Ishikawa (cell line): ENCODE results near the gene PTCD2.

Experiments used
- EP300 ChIP-seq: IDR thresholded peaks from 2 replicates; pipeline ENCODE4 v1.6.1; 2012; ENCODE audit warnings: borderline replicate concordance
- FOXM1 ChIP-seq: IDR thresholded peaks from 2 replicates; pipeline ENCODE4 v1.6.1; 2012; ENCODE audit warnings: low read depth, borderline replicate concordance
- TAF1 ChIP-seq: IDR thresholded peaks from 2 replicates; pipeline ENCODE4 v1.6.1; 2012; ENCODE audit warnings: low read depth, mild to moderate bottlenecking
- TF ChIP-seq, protein P1 (sequence below): IDR thresholded peaks from 2 replicates; pipeline ENCODE4 v1.6.1; 2012; ENCODE audit warnings: low read depth, mild to moderate bottlenecking
- TF ChIP-seq, protein P2 (sequence below): IDR thresholded peaks from 2 replicates; pipeline ENCODE4 v1.6.1; 2012
- TF ChIP-seq, protein P3 (sequence below): IDR thresholded peaks from 2 replicates; pipeline ENCODE4 v1.6.1; 2012

DNA sequence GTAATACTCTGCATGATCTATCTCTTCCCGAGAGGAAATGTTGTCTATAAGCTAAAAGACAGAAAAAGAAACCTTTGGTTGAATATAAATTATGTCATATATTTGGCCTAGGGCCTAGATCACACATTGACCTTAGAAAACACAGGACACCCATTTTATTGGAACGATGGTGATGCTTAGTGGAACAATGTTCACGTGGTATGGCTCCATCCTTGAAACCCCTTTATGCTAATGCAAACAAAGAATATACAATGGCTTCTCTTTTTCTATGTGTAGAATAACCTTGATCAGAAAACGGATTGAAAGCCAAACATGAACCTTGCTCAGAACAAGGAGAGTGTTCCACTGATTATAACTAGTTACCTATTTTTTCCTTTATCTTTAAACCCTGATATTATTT is 24.6 kb upstream of the PTCD2 start:
- TF ChIP-seq TAF1 (no peak), EP300 (no peak), FOXM1 (no peak)
- TF ChIP-seq, protein P1, sequence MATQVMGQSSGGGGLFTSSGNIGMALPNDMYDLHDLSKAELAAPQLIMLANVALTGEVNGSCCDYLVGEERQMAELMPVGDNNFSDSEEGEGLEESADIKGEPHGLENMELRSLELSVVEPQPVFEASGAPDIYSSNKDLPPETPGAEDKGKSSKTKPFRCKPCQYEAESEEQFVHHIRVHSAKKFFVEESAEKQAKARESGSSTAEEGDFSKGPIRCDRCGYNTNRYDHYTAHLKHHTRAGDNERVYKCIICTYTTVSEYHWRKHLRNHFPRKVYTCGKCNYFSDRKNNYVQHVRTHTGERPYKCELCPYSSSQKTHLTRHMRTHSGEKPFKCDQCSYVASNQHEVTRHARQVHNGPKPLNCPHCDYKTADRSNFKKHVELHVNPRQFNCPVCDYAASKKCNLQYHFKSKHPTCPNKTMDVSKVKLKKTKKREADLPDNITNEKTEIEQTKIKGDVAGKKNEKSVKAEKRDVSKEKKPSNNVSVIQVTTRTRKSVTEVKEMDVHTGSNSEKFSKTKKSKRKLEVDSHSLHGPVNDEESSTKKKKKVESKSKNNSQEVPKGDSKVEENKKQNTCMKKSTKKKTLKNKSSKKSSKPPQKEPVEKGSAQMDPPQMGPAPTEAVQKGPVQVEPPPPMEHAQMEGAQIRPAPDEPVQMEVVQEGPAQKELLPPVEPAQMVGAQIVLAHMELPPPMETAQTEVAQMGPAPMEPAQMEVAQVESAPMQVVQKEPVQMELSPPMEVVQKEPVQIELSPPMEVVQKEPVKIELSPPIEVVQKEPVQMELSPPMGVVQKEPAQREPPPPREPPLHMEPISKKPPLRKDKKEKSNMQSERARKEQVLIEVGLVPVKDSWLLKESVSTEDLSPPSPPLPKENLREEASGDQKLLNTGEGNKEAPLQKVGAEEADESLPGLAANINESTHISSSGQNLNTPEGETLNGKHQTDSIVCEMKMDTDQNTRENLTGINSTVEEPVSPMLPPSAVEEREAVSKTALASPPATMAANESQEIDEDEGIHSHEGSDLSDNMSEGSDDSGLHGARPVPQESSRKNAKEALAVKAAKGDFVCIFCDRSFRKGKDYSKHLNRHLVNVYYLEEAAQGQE: no peak
- TF ChIP-seq, protein P2, sequence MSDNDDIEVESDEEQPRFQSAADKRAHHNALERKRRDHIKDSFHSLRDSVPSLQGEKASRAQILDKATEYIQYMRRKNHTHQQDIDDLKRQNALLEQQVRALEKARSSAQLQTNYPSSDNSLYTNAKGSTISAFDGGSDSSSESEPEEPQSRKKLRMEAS: no peak
- TF ChIP-seq, protein P3, sequence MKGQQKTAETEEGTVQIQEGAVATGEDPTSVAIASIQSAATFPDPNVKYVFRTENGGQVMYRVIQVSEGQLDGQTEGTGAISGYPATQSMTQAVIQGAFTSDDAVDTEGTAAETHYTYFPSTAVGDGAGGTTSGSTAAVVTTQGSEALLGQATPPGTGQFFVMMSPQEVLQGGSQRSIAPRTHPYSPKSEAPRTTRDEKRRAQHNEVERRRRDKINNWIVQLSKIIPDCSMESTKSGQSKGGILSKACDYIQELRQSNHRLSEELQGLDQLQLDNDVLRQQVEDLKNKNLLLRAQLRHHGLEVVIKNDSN: no peak
